A549 (cell line): Measurements from ENCODE around the gene C5orf58. TPM values are rescaled to one million over a fixed set of nuclear protein-coding genes. Genes with fewer than 3 reads are reported as not detected.

Experiments
- ATAC-seq, 2 experiments: fragments of 200-7000 bp in 1 of 2; fragments of >200 bp in 1 of 2; cut with Nextera tagmentation in 1 of 2; cut with Tn5 transposase in 1 of 2; 3 replicates each; pipeline versions ENCODE4 v1.8.0 to v1.9.1; 2018 to 2020; ENCODE audit warnings: mild to moderate bottlenecking in 1 of 2, moderate library complexity in 1 of 2
- CTCF ChIA-PET: fragments of 300-600 bp; sonication (Branson Sonifier 250); formaldehyde crosslinking; extraction: SDS; loops from one replicate; lab custom pipeline; 2021; ENCODE audit warnings: antibody characterized with exemption, inconsistent platforms; lab: Yijun Ruan, JAX
- POLR2A ChIA-PET: fragments of 350-600 bp; formaldehyde crosslinking; extraction: SDS; loops from one replicate; lab custom pipeline; 2021; ENCODE audit warnings: antibody characterized with exemption, inconsistent platforms; lab: Yijun Ruan, JAX
- DNase-seq, 2 experiments: peaks; one replicate each; pipeline versions ENCODE4 v3.0.0 to v3.0.0-alpha.2; 2011 to 2016; ENCODE audit warnings: low read depth in 1 of 2, low spot score in 1 of 2
- FAIRE-seq: peaks from 2 replicates; lab custom pipeline; 2011; peaks lifted over from hg19 to GRCh38; lab: Jason Lieb, UNC
- H3K27ac ChIP-seq, 2 experiments: fragments of >200 bp; sonication (Bioruptor Twin); formaldehyde crosslinking; 3 replicates each; pipeline ENCODE4 v1.5.1; 2016 to 2017
- H3K4me1 ChIP-seq: fragments of >200 bp; sonication (Bioruptor Twin); formaldehyde crosslinking; 3 replicates; pipeline ENCODE4 v1.6.1; 2016
- H3K4me2 ChIP-seq: fragments of >200 bp; sonication (Bioruptor Twin); formaldehyde crosslinking; 3 replicates; pipeline ENCODE4 v1.6.1; 2016
- H3K4me3 ChIP-seq: fragments of >200 bp; sonication (Bioruptor Twin); formaldehyde crosslinking; 3 replicates; pipeline ENCODE4 v1.5.1; 2016
- H3K9me3 ChIP-seq: fragments of >200 bp; sonication (Bioruptor Twin); formaldehyde crosslinking; 3 replicates; pipeline ENCODE4 v1.6.1; 2016
- ATOH8 ChIP-seq: fragments of 250-450 bp; sonication (Bioruptor Pico); IDR thresholded peaks from 2 replicates; pipeline ENCODE4 v1.5.0; 2020; ENCODE audit warnings: low read depth, mild to moderate bottlenecking, moderate library complexity
- BCL3 ChIP-seq: fragments of >200 bp; sonication (Bioruptor Twin); formaldehyde crosslinking; IDR thresholded peaks from 3 replicates; pipeline ENCODE4 v1.6.1; 2016
- BHLHE40 ChIP-seq: IDR thresholded peaks from 2 replicates; pipeline ENCODE4 v1.6.1; 2012; ENCODE audit warnings: low read depth, low read length, inconsistent platforms
- CBX2 ChIP-seq: fragments of 200-600 bp; sonication (generic); IDR thresholded peaks from 2 replicates; pipeline ENCODE4 v1.6.1; 2016; ENCODE audit warnings: low read depth, mild to moderate bottlenecking, borderline replicate concordance
- CHD2 ChIP-seq: fragments of 150-350 bp; IDR thresholded peaks from 2 replicates; pipeline ENCODE4 v1.6.1; 2014; ENCODE audit warnings: low read length; ENCODE audit not compliant: partially characterized antibody
- EHF ChIP-seq: fragments of 250-450 bp; sonication (Bioruptor Pico); IDR thresholded peaks from 2 replicates; pipeline ENCODE4 v1.5.0; 2020; ENCODE audit warnings: mild to moderate bottlenecking
- ELK1 ChIP-seq: fragments of 150-350 bp; IDR thresholded peaks from 2 replicates; pipeline ENCODE4 v1.6.1; 2014; ENCODE audit warnings: low read depth, mild to moderate bottlenecking, low read length
- FOXS1 ChIP-seq: fragments of 250-450 bp; sonication (Bioruptor Pico); IDR thresholded peaks from 2 replicates; pipeline ENCODE4 v1.5.0; 2020; ENCODE audit warnings: mild to moderate bottlenecking, moderate library complexity
- HDAC2 ChIP-seq: fragments of 200-600 bp; sonication (generic); IDR thresholded peaks from 2 replicates; pipeline ENCODE4 v1.6.1; 2016
- HES2 ChIP-seq: fragments of >200 bp; sonication (Bioruptor Twin); formaldehyde crosslinking; IDR thresholded peaks from 2 replicates; pipeline ENCODE4 v1.6.1; 2016
- HMGXB4 ChIP-seq: fragments of 250-450 bp; sonication (Bioruptor Pico); IDR thresholded peaks from 2 replicates; pipeline ENCODE4 v1.5.0; 2021; ENCODE audit warnings: mild to moderate bottlenecking, moderate library complexity, borderline replicate concordance
- HOXB13 ChIP-seq: fragments of 250-450 bp; sonication (Bioruptor Pico); IDR thresholded peaks from 2 replicates; pipeline ENCODE4 v1.5.0; 2020; ENCODE audit warnings: low read depth, mild to moderate bottlenecking, moderate library complexity
- JUN ChIP-seq, 2 experiments: fragments of >200 bp; sonication (Bioruptor Twin); formaldehyde crosslinking; IDR thresholded peaks; 2 replicates in 1 of 2; 3 replicates in 1 of 2; pipeline ENCODE4 v1.6.1; 2016 to 2017
- KDM1A ChIP-seq: fragments of 200-600 bp; sonication (generic); IDR thresholded peaks from 2 replicates; pipeline ENCODE4 v1.6.1; 2016; ENCODE audit warnings: low read depth, mild to moderate bottlenecking
- MAZ ChIP-seq: fragments of 150-350 bp; IDR thresholded peaks from 2 replicates; pipeline ENCODE4 v1.6.1; 2014; ENCODE audit warnings: antibody characterized with exemption, low read depth, low read length, borderline replicate concordance
- NPAS2 ChIP-seq: fragments of 250-450 bp; sonication (Bioruptor Pico); IDR thresholded peaks from 2 replicates; pipeline ENCODE4 v1.8.0; 2022; ENCODE audit warnings: mild to moderate bottlenecking, moderate library complexity, borderline replicate concordance
- NR3C1 ChIP-seq: fragments of >200 bp; sonication (Bioruptor Twin); formaldehyde crosslinking; IDR thresholded peaks from 3 replicates; pipeline ENCODE4 v1.6.1; 2017
- POLR2A ChIP-seq: IDR thresholded peaks from 2 replicates; pipeline ENCODE4 v1.6.1; 2012; ENCODE audit warnings: mild to moderate bottlenecking, low read length
- RAD21 ChIP-seq, 2 experiments: fragments of >200 bp in 1 of 2; sonication (Bioruptor Twin) in 1 of 2; formaldehyde crosslinking in 1 of 2; IDR thresholded peaks in 1 of 2; conservative IDR thresholded peaks in 1 of 2; 2 replicates in 1 of 2; 3 replicates in 1 of 2; pipeline ENCODE4 v1.6.1; 2012 to 2018; ENCODE audit warnings: inconsistent platforms in 1 of 2
- TFCP2L1 ChIP-seq: fragments of 250-450 bp; sonication (Bioruptor Pico); IDR thresholded peaks from 2 replicates; pipeline ENCODE4 v1.5.0; 2021; ENCODE audit warnings: mild to moderate bottlenecking
- USF2 ChIP-seq: fragments of 450-650 bp; IDR thresholded peaks from 2 replicates; pipeline ENCODE4 v1.6.1; 2014; ENCODE audit warnings: antibody characterized with exemption
- ZC3H11A ChIP-seq: fragments of 450-650 bp; IDR thresholded peaks from 2 replicates; pipeline ENCODE4 v1.6.1; 2014; ENCODE audit warnings: antibody characterized with exemption, mild to moderate bottlenecking
- ZFP36 ChIP-seq: fragments of 450-650 bp; IDR thresholded peaks from 2 replicates; pipeline ENCODE4 v1.6.1; 2014; ENCODE audit warnings: borderline replicate concordance; ENCODE audit not compliant: partially characterized antibody
- WGBS: methylation state at CpG from one replicate; pipeline ENCODE4 v1.1.6; 2017; ENCODE audit errors: missing lambda C conversion rate; 5-methylcytosine and 5-hydroxymethylcytosine counted together
- polyA plus RNA-seq, 4 experiments: library from polyadenylated mRNA; depleted of rRNA in 3 of 4; stranded (reverse); fragments of >200 nt; fragmentation: RNase III in 1 of 4; extraction: RNeasy Plus Mini Kit Qiagen cat#74134 plus additional on column Dnase treatment in 1 of 4; gene quantifications; 2 replicates in 3 of 4; 3 replicates in 1 of 4; pipeline ENCODE4 v1.2.3, GENCODE V29; 2011 to 2017

Gene C5orf58
- polyA plus RNA-seq, 2 of the 4 experiments (the other 2 are of a cell fraction): not detected

- Histone ChIP-seq H3K27ac (no peak overlapping the region), H3K4me1 (no peaks in the 10 kb centered on the region), H3K4me3 (no peak overlapping the region), H3K4me2 (no peak overlapping the region), H3K9me3 (no peaks in the 10 kb centered on the region)
- FAIRE-seq (no peak), ATAC-seq (no peak), DNase-seq (no peak)
- ChIA-PET POLR2A (no interaction called here), CTCF (interaction anchor here (1.0 to 6.1 kb wide), 3 partner anchors 7 to 400 kb away, joined by 3 to 46 read pairs (median 4); no protein-coding TSS in a partner anchor)
- TF ChIP-seq NPAS2 (no peak), FOXS1 (CRISPR knock-in tag) (no peak), HMGXB4 (CRISPR knock-in tag) (no peak), POLR2A (no peak), EHF (CRISPR knock-in tag) (no peak), RAD21 (conservative IDR thresholded peaks at IDR 0.05 in 1 of 2, IDR thresholded peaks at IDR 0.05 in 1 of 2) (no peak), USF2 (no peak), TFCP2L1 (CRISPR knock-in tag) (no peak), ELK1 (no peak), CHD2 (no peak), BCL3 (no peak), KDM1A (no peak), JUN (IDR thresholded peaks at IDR 0.05) (no peak)
- WGBS: 75% methylated on average over 15 of the region's 18 CpGs
Observed at GRCh38 chr5:170233358-170233892, 640 bp downstream of the C5orf58 start.

GRCh38 chr5:170235876-170236864 lies 3.4 kb downstream of the C5orf58 start:
- no peak for FAIRE-seq
- Histone ChIP-seq H3K27ac (no peak overlapping the region), H3K4me3 (no peak overlapping the region), H3K4me1 (no peaks in the 10 kb centered on the region), H3K9me3 (no peaks in the 10 kb centered on the region), H3K4me2 (no peak overlapping the region)
- ChIA-PET POLR2A (no interaction called here), CTCF (interaction anchor here (0.7 to 6.1 kb wide), 8 partner anchors 10 to 403 kb away, joined by 3 to 46 read pairs (median 3); no protein-coding TSS in a partner anchor)
- TF ChIP-seq ATOH8 (CRISPR knock-in tag) (no peak), ZC3H11A (no peak), ZFP36 (no peak), BHLHE40 (no peak), HDAC2 (no peak), JUN (IDR thresholded peaks at IDR 0.05) (no peak), CBX2 (no peak), MAZ (no peak), NR3C1 (no peak), HES2 (no peak), HOXB13 (CRISPR knock-in tag) (no peak)
- WGBS: 28% methylated on average over 3 of the region's 3 CpGs
- no peak for ATAC-seq
- no peak for DNase-seq
